NCI-H2081 (cell line): ENCODE measurements around the gene ARF1.

Experiments
- DNase-seq, 2 experiments: peaks; one replicate each; lab custom pipeline; 2025; lab: John Stamatoyannopoulos, UW

Gene ARF1

GRCh38 chr1:228082214-228082917 is at the start of gene ARF1:
Gene ARF1 (plus strand): TSS chr1:228082708. CDS start chr1:228097115, 14,407 bp downstream.
- peak; percentile 93 to 95 for DNase-seq

GRCh38 chr1:228033376-228033775 is 49.1 kb upstream of the ARF1 start:
- DNase-seq: no peak

GRCh38 chr1:228034954-228035837 is 47.3 kb upstream of the ARF1 start:
- no peak for DNase-seq

GRCh38 chr1:228035844-228036243 is 46.7 kb upstream of the ARF1 start:
- DNase-seq: no peak

GRCh38 chr1:228036701-228037231 is 45.7 kb upstream of the ARF1 start:
- no peak for DNase-seq

- no peak for DNase-seq
These were observed 44.8 kb upstream of the ARF1 start for GRCh38 chr1:228037401-228038386.

GRCh38 chr1:228038387-228039005 is 44.0 kb upstream of the ARF1 start:
- no peak for DNase-seq

GRCh38 chr1:228039006-228039903 is 43.3 kb upstream of the ARF1 start:
- no peak for DNase-seq

GRCh38 chr1:228039986-228040385 is 42.5 kb upstream of the ARF1 start:
- no peak for DNase-seq

- DNase-seq: no peak
These were observed 41.2 kb upstream of the ARF1 start for GRCh38 chr1:228041316-228041715.

- DNase-seq: no peak
These were observed 40.0 kb upstream of the ARF1 start for GRCh38 chr1:228042508-228042907.

- DNase-seq: no peak
These were observed 39.1 kb upstream of the ARF1 start for GRCh38 chr1:228043281-228043848.

GRCh38 chr1:228044961-228045360 is 37.5 kb upstream of the ARF1 start:
- DNase-seq: no peak

GRCh38 chr1:228045405-228045804 is 37.1 kb upstream of the ARF1 start:
- DNase-seq: no peak

GRCh38 chr1:228045871-228046270 is 36.6 kb upstream of the ARF1 start:
- DNase-seq: no peak

- DNase-seq: no peak
These were observed 35.9 kb upstream of the ARF1 start for GRCh38 chr1:228046421-228047182.

- DNase-seq: no peak
These were observed 35.4 kb upstream of the ARF1 start for GRCh38 chr1:228047183-228047466.

GRCh38 chr1:228048120-228048519 is 34.4 kb upstream of the ARF1 start:
- no peak for DNase-seq

GRCh38 chr1:228048659-228049298 is 33.7 kb upstream of the ARF1 start:
- DNase-seq: no peak
